H1 (cell line): ENCODE data around the gene RHOH. TPM values are rescaled to one million over a fixed set of nuclear protein-coding genes. Genes with fewer than 3 reads are reported as not detected.

Source experiments
- BACH1 ChIP-seq: IDR thresholded peaks from 2 replicates; pipeline ENCODE4 v1.6.1; 2012; ENCODE audit warnings: low read length, improper control_type of control experiment
- BRCA1 ChIP-seq: IDR thresholded peaks from 2 replicates; pipeline ENCODE4 v1.6.1; 2012; ENCODE audit warnings: low read depth, low read length, improper control_type of control experiment
- EP300 ChIP-seq, 2 experiments: IDR thresholded peaks; 1 replicate in 1 of 2; 2 replicates in 1 of 2; pipeline ENCODE4 v1.6.1; 2011 to 2012; ENCODE audit warnings: low read depth in 2 of 2, low read length in 2 of 2, mild to moderate bottlenecking in 2 of 2, borderline replicate concordance in 1 of 2, inconsistent platforms in 1 of 2, moderate library complexity in 1 of 2
- HDAC2 ChIP-seq, 2 experiments: fragments of 300-600 bp in 1 of 2; sonication (generic) in 1 of 2; IDR thresholded peaks; 2 replicates each; pipeline ENCODE4 v1.6.1; 2011 to 2012; ENCODE audit warnings: low read depth in 2 of 2, low read length in 2 of 2, mild to moderate bottlenecking in 2 of 2, moderate library complexity in 2 of 2, borderline replicate concordance in 1 of 2, inconsistent platforms in 1 of 2
- NANOG ChIP-seq: IDR thresholded peaks from 2 replicates; pipeline ENCODE4 v1.6.1; 2011; ENCODE audit warnings: low read length, low read depth, mild to moderate bottlenecking, inconsistent platforms; ENCODE audit not compliant: insufficient read depth, poor library complexity, severe bottlenecking
- NRF1 ChIP-seq: IDR thresholded peaks from 2 replicates; pipeline ENCODE4 v1.6.1; 2011; ENCODE audit warnings: mild to moderate bottlenecking, low read depth, low read length, improper control_type of control experiment
- POLR2AphosphoS5 ChIP-seq: IDR thresholded peaks from 2 replicates; pipeline ENCODE4 v1.6.1; 2011; ENCODE audit warnings: low read depth, low read length
- TCF12 ChIP-seq: IDR thresholded peaks from 2 replicates; pipeline ENCODE4 v1.6.1; 2011; ENCODE audit warnings: low read depth, mild to moderate bottlenecking, low read length
- polyA plus RNA-seq, 7 experiments: library from polyadenylated mRNA; depleted of rRNA in 3 of 7; stranded (reverse) in 5 of 7; unstranded in 2 of 7; fragments of >200 nt in 5 of 7; fragments of 200-250 nt in 2 of 7; gene quantifications; 1 replicate in 5 of 7; 2 replicates in 1 of 7; 4 replicates in 1 of 7; pipeline versions ENCODE4 v1.2.1 to v1.2.3, GENCODE V29; 2011 to 2013; ENCODE audit warnings: missing spikeins in 2 of 7, mixed read lengths in 2 of 7
- total RNA-seq: library from RNA; stranded (reverse); fragmentation: NEBNext Ultra II Directional; extraction: Animal tissue kit (Norgen Biotek cat#: 25700); gene quantifications from 2 replicates; pipeline ENCODE4 v1.2.1, GENCODE V29; 2021
- TF ChIP-seq, protein P1 (sequence below): IDR thresholded peaks from 2 replicates; pipeline ENCODE4 v1.6.1; 2011; ENCODE audit warnings: low read length, improper control_type of control experiment

RHOH gene
- total and polyA plus RNA-seq, 2 of the 8 experiments (the other 6 are each of a cell fraction or from before 2014, with no cell fraction given): 5.9 to 6.9 TPM

DNA sequence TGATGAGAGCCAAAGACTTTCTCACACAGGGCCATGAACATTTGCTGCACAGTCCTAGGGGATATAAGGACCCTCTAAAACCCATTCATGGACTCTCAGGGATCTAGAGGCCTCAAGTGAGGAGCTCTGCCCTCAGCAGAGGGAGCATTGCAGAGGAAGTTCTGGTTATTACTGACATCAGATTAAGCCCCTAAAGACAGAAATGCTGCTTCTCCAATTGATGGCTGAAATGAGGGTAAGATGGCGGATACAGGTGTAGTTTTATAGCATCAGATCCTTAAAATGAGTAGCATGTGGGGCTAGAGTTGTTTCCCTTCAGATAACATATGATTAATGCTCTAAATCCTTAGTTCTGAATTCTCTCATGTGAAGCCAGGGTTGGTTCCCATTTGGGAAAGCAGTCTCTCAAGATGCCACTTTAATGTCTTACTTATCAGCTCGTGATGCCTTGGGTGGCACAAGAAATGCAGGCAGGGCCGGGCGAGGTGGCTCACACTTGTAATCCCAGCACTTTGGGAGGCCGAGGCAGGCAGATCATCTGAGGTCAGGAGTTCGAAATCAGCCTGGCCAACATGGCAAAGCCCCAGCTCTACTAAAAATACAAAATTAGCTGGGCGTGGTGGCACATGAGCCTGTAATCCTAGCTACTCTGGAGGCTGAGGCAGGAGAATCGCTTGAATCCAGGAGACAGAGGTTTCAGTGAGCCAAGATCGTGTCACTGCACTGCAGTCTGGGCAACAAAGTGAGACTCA lies 7.9 kb downstream of the RHOH start (continued):
- TF ChIP-seq, protein P1, sequence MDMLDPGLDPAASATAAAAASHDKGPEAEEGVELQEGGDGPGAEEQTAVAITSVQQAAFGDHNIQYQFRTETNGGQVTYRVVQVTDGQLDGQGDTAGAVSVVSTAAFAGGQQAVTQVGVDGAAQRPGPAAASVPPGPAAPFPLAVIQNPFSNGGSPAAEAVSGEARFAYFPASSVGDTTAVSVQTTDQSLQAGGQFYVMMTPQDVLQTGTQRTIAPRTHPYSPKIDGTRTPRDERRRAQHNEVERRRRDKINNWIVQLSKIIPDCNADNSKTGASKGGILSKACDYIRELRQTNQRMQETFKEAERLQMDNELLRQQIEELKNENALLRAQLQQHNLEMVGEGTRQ: no peak
- no peak for TF ChIP-seq TCF12
- no peak for TF ChIP-seq BACH1
- TF ChIP-seq EP300 (IDR thresholded peaks at IDR 0.05; ENCODE audit: borderline replicate concordance in 1 of 2, low read depth in 2 of 2, low read length in 2 of 2): no peak
- TF ChIP-seq POLR2AphosphoS5: no peak
- no peak for TF ChIP-seq NRF1
- TF ChIP-seq BRCA1: no peak
- no peak for TF ChIP-seq NANOG
- TF ChIP-seq HDAC2 (IDR thresholded peaks at IDR 0.05; ENCODE audit: borderline replicate concordance in 1 of 2, low read depth in 2 of 2, low read length in 2 of 2): no peak
